Neural cell (in vitro differentiated cells): ENCODE data around the gene TRIM66.

Experiments
- EZH2 ChIP-seq: fragments of 200-600, 300-800 bp; shearing (Covaris generic), sonication (generic); IDR thresholded peaks from 2 replicates; pipeline ENCODE4 v1.6.1; 2014; ENCODE audit warnings: antibody characterized with exemption, low read length, borderline replicate concordance, mild to moderate bottlenecking; ENCODE audit not compliant: insufficient read depth, poor library complexity, severe bottlenecking
- MXI1 ChIP-seq: fragments of 450-650 bp; conservative IDR thresholded peaks from 2 replicates; pipeline ENCODE4 v1.6.1; 2014; ENCODE audit warnings: antibody characterized with exemption, mild to moderate bottlenecking; ENCODE audit not compliant: poor library complexity, severe bottlenecking
- POLR2AphosphoS5 ChIP-seq: IDR thresholded peaks from 2 replicates; pipeline ENCODE4 v1.6.1; 2012
- SMC3 ChIP-seq: fragments of 450-650 bp; conservative IDR thresholded peaks from 2 replicates; pipeline ENCODE4 v1.6.1; 2014; ENCODE audit warnings: antibody characterized with exemption, mild to moderate bottlenecking, moderate library complexity; ENCODE audit not compliant: poor library complexity
- TAF1 ChIP-seq: IDR thresholded peaks from 2 replicates; pipeline ENCODE4 v1.6.1; 2012; ENCODE audit warnings: low read depth
- TF ChIP-seq, protein P1 (sequence below): fragments of 450-650 bp; IDR thresholded peaks from 2 replicates; pipeline ENCODE4 v1.5.1; 2014; ENCODE audit warnings: antibody characterized with exemption, mild to moderate bottlenecking, moderate library complexity; ENCODE audit not compliant: poor library complexity, severe bottlenecking

DNA sequence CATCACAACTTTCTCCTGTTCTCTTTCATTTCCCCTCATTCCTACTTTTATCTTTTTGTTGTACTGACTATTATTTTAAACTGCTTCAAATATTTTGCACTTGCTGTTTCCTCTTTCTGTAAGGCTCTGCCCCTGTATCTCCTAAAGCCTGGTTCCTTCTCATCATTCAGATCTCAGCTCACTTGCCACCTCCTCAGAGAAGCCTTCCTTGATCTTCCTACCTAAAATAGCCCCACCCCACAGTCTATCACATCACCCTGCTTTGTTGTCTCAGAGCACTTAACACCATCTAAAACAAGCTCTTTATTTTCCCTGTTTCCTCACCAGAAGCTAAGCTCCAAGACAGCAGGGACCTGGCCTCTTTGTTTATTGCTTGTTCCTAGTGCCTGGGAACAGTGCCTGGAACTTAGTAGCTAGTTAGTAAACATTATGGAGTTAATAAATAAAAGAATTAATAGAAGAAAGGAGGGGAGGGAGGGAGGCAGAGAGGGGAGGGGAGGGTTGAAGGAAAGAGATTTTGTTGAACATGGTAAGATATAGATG is 85.9 kb downstream of the TRIM66 start:
- TF ChIP-seq SMC3 (no peak), TAF1 (no peak), MXI1 (no peak), POLR2AphosphoS5 (no peak), EZH2 (no peak)
- TF ChIP-seq, protein P1, sequence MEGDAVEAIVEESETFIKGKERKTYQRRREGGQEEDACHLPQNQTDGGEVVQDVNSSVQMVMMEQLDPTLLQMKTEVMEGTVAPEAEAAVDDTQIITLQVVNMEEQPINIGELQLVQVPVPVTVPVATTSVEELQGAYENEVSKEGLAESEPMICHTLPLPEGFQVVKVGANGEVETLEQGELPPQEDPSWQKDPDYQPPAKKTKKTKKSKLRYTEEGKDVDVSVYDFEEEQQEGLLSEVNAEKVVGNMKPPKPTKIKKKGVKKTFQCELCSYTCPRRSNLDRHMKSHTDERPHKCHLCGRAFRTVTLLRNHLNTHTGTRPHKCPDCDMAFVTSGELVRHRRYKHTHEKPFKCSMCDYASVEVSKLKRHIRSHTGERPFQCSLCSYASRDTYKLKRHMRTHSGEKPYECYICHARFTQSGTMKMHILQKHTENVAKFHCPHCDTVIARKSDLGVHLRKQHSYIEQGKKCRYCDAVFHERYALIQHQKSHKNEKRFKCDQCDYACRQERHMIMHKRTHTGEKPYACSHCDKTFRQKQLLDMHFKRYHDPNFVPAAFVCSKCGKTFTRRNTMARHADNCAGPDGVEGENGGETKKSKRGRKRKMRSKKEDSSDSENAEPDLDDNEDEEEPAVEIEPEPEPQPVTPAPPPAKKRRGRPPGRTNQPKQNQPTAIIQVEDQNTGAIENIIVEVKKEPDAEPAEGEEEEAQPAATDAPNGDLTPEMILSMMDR: no peak
